Activated CD8-positive, alpha-beta memory T cell treated with anti-CD3 and anti-CD28 coated beads for 1 hour (primary cell): ENCODE data around the gene ANG.
"Not testable (repeated sequence)": the region's sequence is repeated elsewhere in the genome, so short reads cannot be mapped to it uniquely, and the experiment has no call there.

Experiments used
- DNase-seq, 2 donors: peaks; one replicate each; pipeline ENCODE4 v3.0.0-alpha.2; 2020; ENCODE audit warnings: low read depth in 1 of 2; ENCODE audit errors: extremely low read depth in 1 of 2

The ANG gene

DNA sequence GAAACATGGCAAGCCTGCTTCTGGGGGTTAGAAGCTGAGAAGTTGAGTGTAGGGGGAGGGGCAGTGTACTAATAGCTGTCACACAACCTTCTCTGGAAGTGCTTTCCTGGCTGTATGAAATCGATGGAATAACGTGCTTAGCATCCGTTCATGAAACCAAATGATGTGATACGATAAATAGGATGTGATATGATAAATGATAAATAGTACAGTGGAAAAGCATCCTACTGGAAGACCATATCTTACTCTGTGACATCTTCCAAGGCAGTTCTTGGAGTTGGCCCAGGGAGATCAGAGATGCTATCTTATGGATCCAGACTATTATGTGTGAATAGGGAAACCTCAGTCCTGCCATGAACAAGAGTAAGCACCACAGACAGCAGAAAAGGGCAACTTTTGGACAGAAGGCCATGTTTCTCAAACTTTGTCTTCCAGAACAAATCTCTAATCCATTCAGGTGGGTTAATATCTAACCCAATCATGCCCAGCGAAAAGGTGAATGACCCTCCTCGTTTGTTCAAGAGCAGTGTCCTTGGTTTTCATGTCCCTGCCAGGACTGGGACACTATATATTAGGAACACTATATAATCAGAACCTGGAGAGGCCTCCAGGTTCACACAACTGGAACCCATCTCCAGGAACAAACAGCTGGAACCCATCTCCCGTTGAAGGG lies at the start of gene ANG:
ANG (plus strand) TSS at position 598 of the 673 bp plus-strand sequence. CDS start 4,801 bp downstream, outside the sequence.
- no peak for DNase-seq

DNA sequence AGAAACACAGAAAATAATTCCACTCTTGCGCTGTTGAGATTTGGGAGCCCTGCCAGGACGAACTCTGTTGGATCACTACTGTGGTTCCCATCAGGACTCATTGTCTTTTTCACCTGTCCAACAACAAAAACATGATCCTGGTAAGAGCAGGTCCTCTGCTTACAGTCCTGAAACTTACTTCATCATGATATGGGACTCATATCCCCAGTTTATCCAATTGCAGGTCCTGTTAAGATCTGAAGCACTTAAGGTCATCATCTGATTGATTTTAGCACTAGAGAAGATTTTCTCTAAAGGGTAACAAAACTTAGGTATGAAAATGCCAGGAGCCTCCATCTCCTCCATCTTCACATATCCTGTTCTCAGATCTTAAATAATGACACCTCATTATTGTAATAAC lies 47.0 kb upstream of the ANG start, which contains the start of gene OR6S1:
OR6S1 (minus strand) TSS at position 101 of the 400 bp plus-strand sequence; CDS start at position 101, 0 bp downstream.
- DNase-seq = no peak

GRCh38 chr14:20642182-20642581 lies 46.4 kb upstream of the ANG start:
- DNase-seq = no peak

DNA sequence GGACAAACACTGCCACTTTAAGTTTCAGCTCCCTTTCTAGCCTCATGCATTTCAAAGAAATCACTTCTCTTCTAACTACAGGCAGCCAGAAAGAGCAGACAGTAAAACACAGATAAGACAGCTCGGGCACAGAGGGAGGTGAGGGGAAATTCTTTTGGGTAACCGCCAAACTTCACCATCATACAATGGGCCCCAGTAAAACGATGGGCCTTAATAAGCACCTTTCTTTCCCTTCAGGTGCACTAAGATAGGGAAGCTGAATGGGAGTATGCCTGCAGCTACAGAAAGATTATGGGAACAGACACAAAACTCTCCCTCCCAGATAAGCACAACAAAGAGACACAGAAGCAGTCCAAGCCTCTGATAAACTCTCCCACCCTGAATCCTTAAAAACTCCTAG lies 45.8 kb upstream of the ANG start:
- not testable (repeated sequence) for DNase-seq

DNA sequence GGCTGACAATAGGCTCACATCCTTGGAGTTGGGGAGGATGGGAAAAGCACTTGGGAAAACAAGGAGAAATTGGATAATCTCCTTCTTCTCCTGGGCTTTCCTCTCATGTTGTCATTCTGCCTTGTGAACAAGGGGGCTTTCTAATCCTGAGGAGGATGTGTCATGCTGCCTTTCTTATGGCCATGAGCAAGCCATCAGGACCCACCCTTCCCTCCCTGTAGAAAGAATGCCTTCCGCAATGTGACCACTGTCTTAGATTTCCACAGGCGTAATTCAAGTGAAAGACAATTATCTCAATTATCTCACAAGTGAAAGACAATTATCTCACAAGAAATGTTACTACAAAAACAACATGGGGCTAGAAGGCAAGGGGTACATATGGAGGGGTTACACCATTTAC lies 44.0 kb upstream of the ANG start:
- no peak for DNase-seq

- no peak for DNase-seq
Observed at GRCh38 chr14:20645481-20645880, 43.1 kb upstream of the ANG start.

GRCh38 chr14:20652996-20653975 lies 35.3 kb upstream of the ANG start:
- DNase-seq = no peak

- no peak for DNase-seq
Observed at GRCh38 chr14:20655851-20656250, 32.7 kb upstream of the ANG start.

DNA sequence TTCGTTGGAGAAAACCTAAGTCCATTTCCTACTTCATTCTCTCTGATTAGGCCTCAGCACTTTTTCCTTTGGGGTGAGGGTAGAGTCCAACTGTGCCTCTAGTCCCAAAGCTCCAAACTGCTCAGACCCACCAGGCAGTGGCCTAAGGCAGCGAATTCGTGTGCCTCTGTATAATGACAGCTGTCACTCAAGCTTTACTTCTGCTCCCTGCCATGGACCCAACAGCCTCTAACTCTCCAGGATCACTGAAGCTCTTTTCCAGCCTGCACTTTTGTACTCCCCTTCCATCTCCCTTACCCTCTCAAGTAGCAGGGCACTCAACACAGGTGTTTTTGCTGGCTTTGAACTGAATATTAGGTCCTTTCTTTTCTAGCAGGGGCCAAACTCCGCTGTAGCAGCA lies 32.3 kb upstream of the ANG start:
- DNase-seq = no peak

DNA sequence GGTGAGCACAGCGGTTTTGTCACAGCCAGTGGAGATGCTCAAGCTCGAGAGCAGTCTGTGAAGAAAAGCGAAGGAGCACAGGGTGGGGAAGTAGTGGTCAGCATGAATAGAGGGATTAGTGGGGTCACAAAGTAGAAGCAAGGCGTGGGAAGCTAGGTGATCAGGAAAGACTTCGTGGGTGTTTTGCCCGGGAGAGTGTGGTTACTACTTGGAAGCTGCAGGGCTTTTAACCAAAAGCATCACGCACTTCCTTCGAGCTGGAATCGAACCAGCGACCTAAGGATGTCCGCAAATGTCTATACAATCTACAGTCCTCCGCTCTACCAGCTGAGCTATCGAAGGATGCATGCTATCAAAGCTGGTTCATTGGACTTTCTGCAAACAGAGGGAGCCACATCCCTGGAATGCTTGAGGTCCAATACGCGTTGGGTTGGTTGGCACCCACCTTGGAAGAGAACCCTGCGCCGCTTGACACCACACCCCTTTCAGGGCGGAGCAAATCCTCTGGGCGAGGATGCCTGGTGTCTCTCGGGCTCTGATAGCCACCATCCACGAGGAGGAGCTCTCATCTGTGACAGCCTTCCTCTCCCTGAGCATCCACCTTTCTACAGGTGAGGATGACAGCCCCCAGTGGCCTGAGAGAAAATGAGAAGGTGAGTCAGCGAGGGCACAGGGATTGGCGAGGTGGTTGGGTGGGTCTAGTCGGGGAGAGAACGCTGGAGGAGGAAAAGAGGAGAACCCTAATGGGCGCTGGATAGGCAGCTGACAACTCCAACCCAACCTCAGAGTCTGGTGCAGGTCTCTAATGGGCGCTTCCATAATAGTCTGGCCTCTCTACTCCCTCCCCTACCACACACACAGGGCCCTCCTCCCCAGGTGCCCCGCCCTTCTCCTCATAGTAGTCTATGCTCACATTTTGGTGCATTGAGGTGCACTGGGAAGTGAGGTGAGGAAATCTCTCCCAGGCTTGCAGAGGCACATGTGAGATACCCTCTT lies 31.1 kb upstream of the ANG start:
- no peak for DNase-seq

GRCh38 chr14:20658246-20658645 lies 30.3 kb upstream of the ANG start:
- no peak for DNase-seq

GRCh38 chr14:20659336-20659735 lies 29.2 kb upstream of the ANG start:
- no peak for DNase-seq

DNA sequence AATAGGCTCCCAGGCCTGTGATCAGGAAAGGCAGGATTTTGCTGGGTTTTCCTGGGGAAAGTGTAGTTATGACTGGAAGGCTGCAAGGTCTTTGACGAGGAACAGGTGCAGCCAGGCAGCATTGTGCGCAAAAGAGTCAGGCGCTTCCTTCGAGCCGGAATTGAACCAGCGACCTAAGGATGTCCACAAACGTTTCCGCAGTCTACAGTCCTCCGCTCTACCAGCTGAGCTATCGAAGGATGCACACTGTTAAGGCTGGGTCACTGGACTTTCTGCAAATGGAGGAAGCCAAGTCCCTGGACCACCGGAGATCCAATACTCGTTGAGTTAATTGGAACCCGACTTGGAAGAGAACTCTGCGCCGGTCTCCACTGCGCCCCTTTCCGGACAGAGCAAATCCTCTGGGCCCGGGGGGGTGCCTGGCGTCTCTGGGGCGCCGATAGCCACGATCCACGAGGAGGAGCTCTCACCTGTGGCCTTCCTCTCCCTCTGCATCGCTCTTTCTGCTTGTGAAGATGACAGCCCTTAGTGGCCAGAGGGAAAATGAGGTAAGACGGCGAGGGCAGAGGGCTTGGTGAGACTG lies 28.7 kb upstream of the ANG start:
- no peak for DNase-seq

DNA sequence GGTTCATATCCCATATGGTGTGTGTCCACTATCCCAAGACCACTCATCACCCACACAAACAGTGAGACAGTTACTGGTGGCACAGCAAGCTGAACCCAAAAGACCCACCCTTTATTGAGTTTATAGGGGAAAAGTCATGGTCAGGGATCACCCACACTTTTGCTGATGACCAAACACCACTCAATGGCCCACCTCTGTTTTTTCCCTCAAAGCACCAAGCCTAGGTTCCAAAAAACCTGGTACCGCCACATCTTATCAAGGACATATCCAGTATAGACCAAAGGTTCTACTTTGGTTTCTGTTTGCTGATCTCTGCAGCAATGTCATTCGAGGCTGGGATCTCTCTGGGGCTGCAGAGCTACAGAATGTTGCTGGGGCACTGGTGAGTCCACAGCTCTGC lies 27.4 kb upstream of the ANG start:
- no peak for DNase-seq

- peak; percentile 44 to 47 for DNase-seq
Observed at GRCh38 chr14:20662968-20663732, 25.4 kb upstream of the ANG start.

GRCh38 chr14:20666400-20666961 lies 22.1 kb upstream of the ANG start:
- not testable (repeated sequence) for DNase-seq

DNA sequence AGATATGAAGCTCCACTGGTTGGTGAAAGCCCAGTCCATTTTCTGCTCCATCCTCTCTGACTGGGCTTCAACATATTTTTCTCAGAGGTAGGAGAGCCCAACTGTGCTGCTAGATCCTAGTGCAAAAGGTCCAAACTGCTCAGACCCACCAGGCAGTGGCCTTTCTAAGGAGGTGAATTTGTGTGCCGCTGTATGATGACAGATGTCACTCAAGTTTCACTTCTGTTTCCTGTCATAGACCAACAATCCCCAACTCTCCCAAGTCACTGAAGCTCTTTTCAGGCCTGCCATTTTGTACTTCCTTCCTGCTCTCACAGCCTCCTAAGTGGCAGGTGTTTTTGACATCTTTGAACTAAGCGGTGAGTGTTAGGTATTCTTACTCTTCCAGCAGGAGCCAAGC lies 20.6 kb upstream of the ANG start:
- DNase-seq = no peak

GRCh38 chr14:20668969-20669368 lies 19.6 kb upstream of the ANG start:
- DNase-seq = no peak

DNA sequence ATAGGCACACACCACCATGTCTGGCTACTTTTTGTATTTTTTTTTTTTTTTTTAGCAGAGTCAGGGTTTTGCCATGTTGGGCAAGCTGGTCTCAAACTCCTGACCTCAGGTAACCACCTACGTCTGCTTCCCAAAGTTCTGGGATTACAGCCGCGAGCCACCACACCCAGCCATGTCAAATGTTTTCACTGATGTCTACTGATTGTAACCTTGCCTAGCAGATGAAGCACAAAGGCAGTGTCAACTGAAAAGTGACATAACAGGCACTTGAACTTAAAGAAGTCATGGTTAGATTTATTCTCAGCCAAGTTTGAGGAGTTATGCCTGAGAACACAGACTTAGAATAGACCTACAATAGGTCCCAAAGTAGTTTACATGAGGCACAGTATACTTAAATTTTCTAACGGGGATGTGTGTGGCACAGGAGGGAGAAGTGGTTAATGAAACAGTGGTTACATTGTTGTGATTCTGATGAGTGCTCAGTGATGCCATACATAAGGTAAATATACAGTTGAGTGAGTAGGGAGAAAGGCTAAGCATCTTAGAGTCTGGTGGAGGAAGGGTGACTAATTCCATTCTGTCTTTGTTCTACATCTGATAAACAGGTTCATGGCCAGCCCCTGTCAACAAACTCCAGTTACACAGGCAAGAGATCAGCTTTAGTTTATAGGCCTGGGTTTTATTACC lies 16.8 kb upstream of the ANG start:
- no peak for DNase-seq
